ENCODE measurements around the gene AMFR. TPM values are rescaled to one million over a fixed set of nuclear protein-coding genes. Genes with fewer than 3 reads are reported as not detected.

Gene AMFR
- total and polyA plus RNA-seq, 2 of the 13 experiments (the other 11 are each of a cell fraction or from before 2014, with no cell fraction given), result 52.9 to 108 TPM

DNA sequence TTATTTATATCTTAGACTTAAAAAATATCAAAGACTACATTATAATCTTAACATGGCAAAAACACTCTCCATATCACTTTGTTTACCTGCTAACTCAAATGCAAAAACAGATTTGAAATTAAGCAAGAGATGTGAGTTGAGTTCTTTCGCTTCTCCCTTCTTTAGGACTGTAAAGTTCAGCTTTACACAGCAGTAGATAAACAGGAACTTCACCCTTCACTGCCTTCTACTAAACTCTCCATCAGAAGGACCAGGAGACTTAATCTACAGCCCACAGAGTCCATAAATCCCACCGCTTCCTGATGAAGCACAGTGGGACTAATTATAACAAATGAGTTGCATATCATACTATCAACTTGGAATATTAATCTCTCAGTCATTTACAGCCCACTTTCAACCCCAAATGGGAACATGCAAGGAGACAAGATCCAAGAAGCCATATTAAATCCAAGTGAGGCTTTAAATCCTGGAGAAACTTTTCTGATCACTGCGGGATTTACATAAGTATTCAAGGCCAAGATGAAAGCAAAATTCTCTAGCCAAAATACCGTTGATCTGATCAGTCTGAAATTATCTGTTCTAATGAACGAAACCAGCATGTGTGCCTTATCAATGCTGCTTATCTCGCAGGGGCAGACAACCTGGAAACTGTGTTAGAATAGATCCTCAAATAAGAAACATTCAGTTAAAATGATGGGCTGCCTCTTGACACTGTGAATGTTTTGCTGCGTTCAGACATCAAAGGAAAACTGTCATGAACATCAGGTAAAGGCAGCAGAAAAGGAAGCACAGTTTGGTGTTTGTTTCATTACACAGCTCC is 1.6 kb downstream of the AMFR start (continued):
- TF ChIP-seq SOX6 (IDR thresholded peaks at IDR 0.05), result no peak
- TF ChIP-seq SOX6 (CRISPR knock-in tag; IDR thresholded peaks at IDR 0.05), result no peak

DNA sequence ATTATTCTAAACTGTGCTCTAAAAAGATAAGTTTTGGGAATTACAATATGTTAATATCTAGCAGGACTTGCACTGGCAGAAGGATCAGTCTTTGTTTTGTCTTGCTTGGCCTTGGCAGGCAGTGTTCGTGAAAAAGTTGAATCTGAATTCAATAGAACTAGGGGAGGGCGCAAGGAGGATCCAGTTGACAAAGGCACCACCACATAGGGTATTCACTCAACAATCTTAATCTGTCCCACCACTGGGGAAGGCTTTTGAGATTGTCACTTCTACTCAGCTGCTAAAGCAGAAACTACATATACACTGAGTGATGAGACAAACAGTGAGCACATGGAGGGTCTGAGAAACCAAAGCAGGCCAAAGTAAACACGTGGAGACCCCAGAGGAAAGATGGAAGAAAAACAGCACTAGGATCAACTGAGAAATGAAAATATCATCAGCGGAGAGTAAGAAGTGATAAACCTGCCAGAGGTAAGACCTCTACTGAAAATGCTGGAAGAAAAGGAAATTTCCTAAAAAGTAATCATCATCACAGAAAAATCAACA is 2.4 kb downstream of the AMFR start:
- peak overlapping the region; percentile 89 for H3K4me2 ChIP-seq (ENCODE audit: low read depth, low read length)
- H3K9me3 ChIP-seq (ENCODE audit: low read length), result no peaks in the 10 kb centered on the region
- DNase-seq (ENCODE audit: low spot score) (no peak), FAIRE-seq (no peak), ATAC-seq (no peak)
- no peak overlapping the region for H2AFZ ChIP-seq (ENCODE audit: low read length)
- peak overlapping the region; percentile 46; the same call in 1 of the 2 replicates for H3K9ac ChIP-seq (ENCODE audit: insufficient read depth, low read depth, low read length)
- peaks cover 62% of the 10 kb centered on the region for H3K79me2 ChIP-seq (ENCODE audit: insufficient read depth, low read length)
- TF ChIP-seq MTF1 (CRISPR knock-in tag; IDR thresholded peaks at IDR 0.05) (no peak), ZFY (CRISPR knock-in tag; IDR thresholded peaks at IDR 0.05) (peak; percentile 47; the same call in 1 of the 2 replicates), ZFX (CRISPR knock-in tag; IDR thresholded peaks at IDR 0.05; ENCODE audit: low read depth) (peak; percentile 54; the same call in 1 of the 2 replicates), ZNF160 (CRISPR knock-in tag; IDR thresholded peaks at IDR 0.05) (no peak), FOXA1 (IDR thresholded peaks at IDR 0.05) (no peak), FOXA1 (CRISPR knock-in tag; IDR thresholded peaks at IDR 0.05) (peak; percentile 26; the same call in 1 of the 2 replicates), ZNF34 (CRISPR knock-in tag; IDR thresholded peaks at IDR 0.05; ENCODE audit: borderline replicate concordance) (0 out of 2 replicates have a peak, but pooled peaks have one; percentile 48), ZFP36L1 (CRISPR knock-in tag; IDR thresholded peaks at IDR 0.05) (0 out of 2 replicates have a peak, but pooled peaks have one; percentile 39), ZNF205 (CRISPR knock-in tag; IDR thresholded peaks at IDR 0.05) (no peak)
- TF ChIP-seq, protein P1, sequence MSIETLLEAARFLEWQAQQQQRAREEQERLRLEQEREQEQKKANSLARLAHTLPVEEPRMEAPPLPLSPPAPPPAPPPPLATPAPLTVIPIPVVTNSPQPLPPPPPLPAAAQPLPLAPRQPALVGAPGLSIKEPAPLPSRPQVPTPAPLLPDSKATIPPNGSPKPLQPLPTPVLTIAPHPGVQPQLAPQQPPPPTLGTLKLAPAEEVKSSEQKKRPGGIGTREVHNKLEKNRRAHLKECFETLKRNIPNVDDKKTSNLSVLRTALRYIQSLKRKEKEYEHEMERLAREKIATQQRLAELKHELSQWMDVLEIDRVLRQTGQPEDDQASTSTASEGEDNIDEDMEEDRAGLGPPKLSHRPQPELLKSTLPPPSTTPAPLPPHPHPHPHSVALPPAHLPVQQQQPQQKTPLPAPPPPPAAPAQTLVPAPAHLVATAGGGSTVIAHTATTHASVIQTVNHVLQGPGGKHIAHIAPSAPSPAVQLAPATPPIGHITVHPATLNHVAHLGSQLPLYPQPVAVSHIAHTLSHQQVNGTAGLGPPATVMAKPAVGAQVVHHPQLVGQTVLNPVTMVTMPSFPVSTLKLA (IDR thresholded peaks at IDR 0.05), result peak; percentile 91
- peak overlapping the region; percentile 78 to 90 (median 89); a peak in 5 of 6 replicates for H3K4me3 ChIP-seq (replicated peaks in 1 of 3; ENCODE audit: insufficient read depth in 1 of 3, low read depth in 2 of 3, low read length in 3 of 3)
- peaks cover 60% of the 10 kb centered on the region for H3K4me1 ChIP-seq (ENCODE audit: insufficient read depth, low read length)
- no TSS peak for BruUV-seq (replicated peaks)
- peaks cover 0 to 2% of the 10 kb centered on the region in 2 experiments; a peak in 1 of 5 replicates for H3K36me3 ChIP-seq (replicated peaks in 1 of 2; ENCODE audit: control insufficient read depth in 1 of 2, insufficient read depth in 2 of 2, low read length in 2 of 2)
- H4K20me1 ChIP-seq (ENCODE audit: insufficient read depth, low read length), result peaks cover 11% of the 10 kb centered on the region
- 58% methylated on average over 4 of the region's 4 CpGs for WGBS (ENCODE audit: low lambda C conversion rate)
- in situ Hi-C loops (cut with HindIII; ENCODE audit: extremely low pct_ligation_motif_present, low pct_unique_long_range_greater_than_20kb) (no loop called here), intact Hi-C loops (cut with micrococcal nuclease; ENCODE audit: unreplicated experiment) (loop anchor here (2.0 kb wide), 1 partner anchor 14 kb away; no protein-coding TSS in a partner anchor)
- no peak overlapping the region for H3K27ac ChIP-seq (ENCODE audit: extremely low read length, insufficient read depth, low read length)
- POLR2A ChIA-PET, result interaction anchor here (0.7 to 2.4 kb wide), 4 partner anchors 14 to 29 kb away, joined by 3 to 8 read pairs (median 4); partner anchors contain the start of genes NUDT21 and OGFOD1
- CTCF ChIA-PET (ENCODE audit: low intra/inter-chr PET ratio, low total read pairs), result no interaction called here
- H3K27me3 ChIP-seq (ENCODE audit: control insufficient read depth in 1 of 2, insufficient read depth in 2 of 2, low read length in 2 of 2), result no peaks in the 10 kb centered on the region; a peak in 2 of 5 replicates
